ENCODE measurements around the gene LHX3. TPM values are rescaled to one million over a fixed set of nuclear protein-coding genes. Genes with fewer than 3 reads are reported as not detected.

Gene LHX3
- total and polyA plus RNA-seq, 10 of the 15 experiments (the other 5 are each of a cell fraction or from before 2014, with no cell fraction given), result not detected

DNA sequence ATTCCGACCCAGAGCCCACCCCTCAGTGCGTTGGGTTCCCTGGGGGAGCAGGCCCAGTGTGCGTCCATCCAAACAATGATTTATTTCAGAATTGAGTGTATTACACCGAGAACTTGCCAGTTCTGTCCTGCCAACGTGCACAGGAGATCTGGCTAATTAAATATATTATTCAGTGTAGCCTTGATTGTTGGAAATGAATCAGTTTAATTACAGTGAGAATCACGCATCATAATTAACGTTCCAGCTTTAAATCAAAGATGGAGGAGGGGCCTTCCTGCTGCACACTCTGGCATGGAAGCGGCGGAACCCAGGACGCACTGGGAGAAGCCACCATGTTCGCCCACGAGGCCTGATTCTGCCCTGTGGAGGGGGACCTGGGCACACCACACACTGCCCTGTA lies 55.6 kb downstream of the LHX3 start:
- Histone ChIP-seq H3K4me1 (ENCODE audit: control insufficient read depth, insufficient read depth, low read length) (no peaks in the 10 kb centered on the region), H2AFZ (ENCODE audit: control insufficient read depth, low read depth, low read length) (no peak overlapping the region), H3K4me2 (ENCODE audit: control insufficient read depth, insufficient read depth) (no peak overlapping the region), H3K36me3 (ENCODE audit: control insufficient read depth in 2 of 2, insufficient read depth in 2 of 2, low read length in 1 of 2) (no peaks in the 10 kb centered on the region), H3K9ac (ENCODE audit: control insufficient read depth, insufficient read depth, low read length) (no peak overlapping the region), H3K27me3 (replicated peaks in 1 of 2; ENCODE audit: control insufficient read depth in 2 of 2, insufficient read depth in 2 of 2, low read length in 1 of 2) (peaks cover 0 to 2% of the 10 kb centered on the region in 2 experiments; a peak in 2 of 4 replicates), H3K4me3 (no peak overlapping the region), H3K9me3 (replicated peaks; ENCODE audit: control insufficient read depth, insufficient read depth, low read length) (no peaks in the 10 kb centered on the region), H3K27ac (ENCODE audit: control insufficient read depth, insufficient read depth) (no peak overlapping the region), H4K20me1 (ENCODE audit: control insufficient read depth, insufficient read depth) (no peaks in the 10 kb centered on the region), H3K79me2 (ENCODE audit: control insufficient read depth, insufficient read depth, low read length) (no peaks in the 10 kb centered on the region)
- RAD21 ChIA-PET (ENCODE audit: unreplicated experiment), result no interaction called here
- CTCF ChIA-PET, result interaction anchor here (0.5 kb wide), 1 partner anchor 289 kb away, joined by 3 read pairs; no protein-coding TSS in a partner anchor
- FAIRE-seq (no peak), ATAC-seq (no peak), DNase-seq (ENCODE audit: low read depth, low spot score) (no peak)
- BruUV-seq (replicated peaks), result no TSS peak
- no peak for TF ChIP-seq BCL11A (IDR thresholded peaks at IDR 0.05; ENCODE audit: low read depth, low read length)
- TF ChIP-seq, protein P1, sequence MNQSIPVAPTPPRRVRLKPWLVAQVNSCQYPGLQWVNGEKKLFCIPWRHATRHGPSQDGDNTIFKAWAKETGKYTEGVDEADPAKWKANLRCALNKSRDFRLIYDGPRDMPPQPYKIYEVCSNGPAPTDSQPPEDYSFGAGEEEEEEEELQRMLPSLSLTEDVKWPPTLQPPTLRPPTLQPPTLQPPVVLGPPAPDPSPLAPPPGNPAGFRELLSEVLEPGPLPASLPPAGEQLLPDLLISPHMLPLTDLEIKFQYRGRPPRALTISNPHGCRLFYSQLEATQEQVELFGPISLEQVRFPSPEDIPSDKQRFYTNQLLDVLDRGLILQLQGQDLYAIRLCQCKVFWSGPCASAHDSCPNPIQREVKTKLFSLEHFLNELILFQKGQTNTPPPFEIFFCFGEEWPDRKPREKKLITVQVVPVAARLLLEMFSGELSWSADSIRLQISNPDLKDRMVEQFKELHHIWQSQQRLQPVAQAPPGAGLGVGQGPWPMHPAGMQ (IDR thresholded peaks at IDR 0.05; ENCODE audit: borderline replicate concordance), result no peak
- no peak for TF ChIP-seq RELA (IDR thresholded peaks at IDR 0.05; ENCODE audit: borderline replicate concordance, partially characterized antibody)
- no peak for TF ChIP-seq WRNIP1 (IDR thresholded peaks at IDR 0.05; ENCODE audit: borderline replicate concordance, low read depth, low read length)
- TF ChIP-seq ZSCAN29 (IDR thresholded peaks at IDR 0.05), result no peak
- WGBS (ENCODE audit: insufficient coverage, insufficient replicate concordance, low lambda C conversion rate, missing lambda C conversion rate), result 30% methylated on average over 12 of the region's 12 CpGs
- POLR2A ChIA-PET, result no interaction called here
- in situ Hi-C loops (cut with MboI), result no loop called here
- SMC1A ChIA-PET (ENCODE audit: uncharacterized antibody, unreplicated experiment), result no interaction called here
- intact Hi-C loops (cut with micrococcal nuclease; ENCODE audit: unreplicated experiment), result no loop called here

DNA sequence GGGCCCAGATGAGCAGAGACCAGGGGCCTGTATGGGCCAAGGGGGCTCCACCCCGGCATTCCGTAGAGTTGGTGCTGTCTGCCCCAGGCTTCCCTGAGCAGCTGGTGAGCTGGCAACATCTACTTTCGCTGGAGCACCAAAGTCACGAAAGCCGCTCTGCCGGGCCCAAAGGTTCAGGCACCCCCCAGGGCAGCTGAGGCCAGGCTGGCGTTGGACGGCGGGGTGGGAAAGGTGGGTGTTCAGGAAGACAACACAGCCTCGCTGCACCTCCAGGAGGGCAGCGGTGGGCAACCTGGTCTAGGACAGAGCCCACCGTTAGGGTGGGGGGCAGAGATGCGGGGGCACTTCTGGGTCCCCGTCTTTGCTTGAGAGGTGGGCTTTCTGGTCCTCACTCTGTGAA lies 56.2 kb downstream of the LHX3 start:
- H2AFZ ChIP-seq (ENCODE audit: control insufficient read depth, low read depth, low read length), result no peak overlapping the region
- H3K9ac ChIP-seq (ENCODE audit: control insufficient read depth, insufficient read depth, low read length), result no peak overlapping the region
- in situ Hi-C loops (cut with MboI), result no loop called here
- ATAC-seq (no peak), DNase-seq (ENCODE audit: low read depth, low spot score) (no peak), FAIRE-seq (no peak)
- RAD21 ChIA-PET (ENCODE audit: unreplicated experiment), result no interaction called here
- intact Hi-C loops (cut with micrococcal nuclease; ENCODE audit: unreplicated experiment), result no loop called here
- 40% methylated on average over 14 of the region's 14 CpGs for WGBS (ENCODE audit: insufficient coverage, insufficient replicate concordance, low lambda C conversion rate, missing lambda C conversion rate)
- H3K27me3 ChIP-seq (replicated peaks in 1 of 2; ENCODE audit: control insufficient read depth in 2 of 2, insufficient read depth in 2 of 2, low read length in 1 of 2), result peaks cover 0 to 2% of the 10 kb centered on the region in 2 experiments; a peak in 2 of 4 replicates
- no peak overlapping the region for H3K4me2 ChIP-seq (ENCODE audit: control insufficient read depth, insufficient read depth)
- H3K4me1 ChIP-seq (ENCODE audit: control insufficient read depth, insufficient read depth, low read length), result no peaks in the 10 kb centered on the region
- CTCF ChIA-PET, result interaction anchor here (0.5 kb wide), 1 partner anchor 288 kb away, joined by 3 read pairs; no protein-coding TSS in a partner anchor
- BruUV-seq (replicated peaks), result no TSS peak
- H3K79me2 ChIP-seq (ENCODE audit: control insufficient read depth, insufficient read depth, low read length), result no peaks in the 10 kb centered on the region
- POLR2A ChIA-PET, result no interaction called here
- H4K20me1 ChIP-seq (ENCODE audit: control insufficient read depth, insufficient read depth), result no peaks in the 10 kb centered on the region
- H3K9me3 ChIP-seq (replicated peaks; ENCODE audit: control insufficient read depth, insufficient read depth, low read length), result no peaks in the 10 kb centered on the region
- H3K36me3 ChIP-seq (ENCODE audit: control insufficient read depth in 2 of 2, insufficient read depth in 2 of 2, low read length in 1 of 2), result no peaks in the 10 kb centered on the region
- SMC1A ChIA-PET (ENCODE audit: uncharacterized antibody, unreplicated experiment), result no interaction called here
- H3K27ac ChIP-seq (ENCODE audit: control insufficient read depth, insufficient read depth), result no peak overlapping the region
- H3K4me3 ChIP-seq, result no peak overlapping the region
- TF ChIP-seq IKZF1 (conservative IDR thresholded peaks at IDR 0.05) (no peak), LARP7 (IDR thresholded peaks at IDR 0.05) (no peak), CEBPZ (IDR thresholded peaks at IDR 0.05; ENCODE audit: low read depth, low read length) (no peak), CHD2 (IDR thresholded peaks at IDR 0.05; ENCODE audit: borderline replicate concordance, low read depth, low read length) (no peak), ZSCAN29 (IDR thresholded peaks at IDR 0.05) (no peak)
- TF ChIP-seq, protein P2, sequence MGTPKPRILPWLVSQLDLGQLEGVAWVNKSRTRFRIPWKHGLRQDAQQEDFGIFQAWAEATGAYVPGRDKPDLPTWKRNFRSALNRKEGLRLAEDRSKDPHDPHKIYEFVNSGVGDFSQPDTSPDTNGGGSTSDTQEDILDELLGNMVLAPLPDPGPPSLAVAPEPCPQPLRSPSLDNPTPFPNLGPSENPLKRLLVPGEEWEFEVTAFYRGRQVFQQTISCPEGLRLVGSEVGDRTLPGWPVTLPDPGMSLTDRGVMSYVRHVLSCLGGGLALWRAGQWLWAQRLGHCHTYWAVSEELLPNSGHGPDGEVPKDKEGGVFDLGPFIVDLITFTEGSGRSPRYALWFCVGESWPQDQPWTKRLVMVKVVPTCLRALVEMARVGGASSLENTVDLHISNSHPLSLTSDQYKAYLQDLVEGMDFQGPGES (IDR thresholded peaks at IDR 0.05), result no peak

Data from GM12878 (cell line).